Activated CD4-positive, alpha-beta T cell treated with anti-CD3 and anti-CD28 coated beads, Interleukin-2, amount 50 U/mL, for 1 hour (primary cell): ENCODE measurements around the gene DHX58.

Source experiments
- DNase-seq: peaks from one replicate; pipeline ENCODE4 v3.0.0-alpha.2; 2020

The DHX58 gene

GRCh38 chr17:42109086-42109485 lies 3.4 kb downstream of the DHX58 start:
- no peak for DNase-seq

- DNase-seq: peak; percentile 92
Observed at GRCh38 chr17:42107597-42108576, 4.6 kb downstream of the DHX58 start.

GRCh38 chr17:42107124-42107523 lies 5.4 kb downstream of the DHX58 start:
- DNase-seq: no peak

- no peak for DNase-seq
Observed at GRCh38 chr17:42106009-42106408, 6.5 kb downstream of the DHX58 start.

- no peak for DNase-seq
Observed at GRCh38 chr17:42104264-42104663, 8.2 kb downstream of the DHX58 start.

GRCh38 chr17:42103221-42103954 lies 9.1 kb downstream of the DHX58 start:
- no peak for DNase-seq

GRCh38 chr17:42101513-42102292 lies 10.8 kb downstream of the DHX58 start:
- DNase-seq: peak; percentile 51

- no peak for DNase-seq
Observed at GRCh38 chr17:42098730-42099399, 13.6 kb downstream of the DHX58 start.

- peak; percentile 50 for DNase-seq
Observed at GRCh38 chr17:42097691-42098631, 14.6 kb downstream of the DHX58 start, which contains the start of gene ZNF385C. TSS of gene ZNF385C (minus strand) at chr17:42098473. CDS start at chr17:42063056, 35,417 bp downstream.

GRCh38 chr17:42096360-42097111 lies 16.0 kb downstream of the DHX58 start:
- DNase-seq: no peak

- no peak for DNase-seq
Observed at GRCh38 chr17:42094375-42095069, 18.0 kb downstream of the DHX58 start.

- DNase-seq: no peak
Observed at GRCh38 chr17:42092939-42093338, 19.6 kb downstream of the DHX58 start.

GRCh38 chr17:42090964-42091790 lies 21.3 kb downstream of the DHX58 start:
- no peak for DNase-seq

GRCh38 chr17:42088736-42089135 lies 23.8 kb downstream of the DHX58 start:
- DNase-seq: no peak

- DNase-seq: no peak
Observed at GRCh38 chr17:42087736-42088705, 24.5 kb downstream of the DHX58 start.

GRCh38 chr17:42087042-42087701 lies 25.3 kb downstream of the DHX58 start:
- DNase-seq: no peak
